Suprapubic skin (tissue), 3 donors: ENCODE measurements around the gene ZBTB4.

Source experiments
- EP300 ChIP-seq: sonication (generic); formaldehyde crosslinking; IDR thresholded peaks from one replicate; pipeline ENCODE4 v1.6.1; 2017; ENCODE audit warnings: antibody characterized with exemption
- POLR2A ChIP-seq, 2 donors: fragments of 450-650 bp; IDR thresholded peaks; one replicate each; pipeline ENCODE4 v1.6.1; 2017; ENCODE audit warnings: antibody characterized with exemption in 2 of 2, mild to moderate bottlenecking in 2 of 2, moderate library complexity in 2 of 2
- TF ChIP-seq, protein P1 (sequence below), 2 donors: fragments of 200-600 bp in 1 of 2; fragments of 450-650 bp in 1 of 2; sonication (generic) in 1 of 2; IDR thresholded peaks; one replicate each; pipeline ENCODE4 v1.5.1; 2016 to 2019; ENCODE audit warnings: antibody characterized with exemption in 2 of 2, mild to moderate bottlenecking in 1 of 2, moderate library complexity in 1 of 2

DNA sequence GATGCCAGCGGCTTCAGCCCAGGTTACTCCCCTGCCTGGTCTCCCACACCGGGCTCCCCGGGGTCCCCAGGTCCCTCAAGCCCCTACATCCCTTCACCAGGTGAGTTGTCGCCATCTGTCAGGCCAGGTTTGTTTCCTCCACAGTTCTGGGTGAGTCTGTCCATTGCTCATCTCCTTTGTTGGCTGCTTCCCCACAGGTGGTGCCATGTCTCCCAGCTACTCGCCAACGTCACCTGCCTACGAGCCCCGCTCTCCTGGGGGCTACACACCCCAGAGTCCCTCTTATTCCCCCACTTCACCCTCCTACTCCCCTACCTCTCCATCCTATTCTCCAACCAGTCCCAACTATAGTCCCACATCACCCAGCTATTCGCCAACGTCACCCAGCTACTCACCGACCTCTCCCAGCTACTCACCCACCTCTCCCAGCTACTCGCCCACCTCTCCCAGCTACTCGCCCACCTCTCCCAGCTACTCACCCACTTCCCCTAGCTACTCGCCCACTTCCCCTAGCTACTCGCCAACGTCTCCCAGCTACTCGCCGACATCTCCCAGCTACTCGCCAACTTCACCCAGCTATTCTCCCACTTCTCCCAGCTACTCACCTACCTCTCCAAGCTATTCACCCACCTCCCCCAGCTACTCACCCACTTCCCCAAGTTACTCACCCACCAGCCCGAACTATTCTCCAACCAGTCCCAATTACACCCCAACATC is 33.6 kb upstream of the ZBTB4 start:
- TF ChIP-seq, protein P1, sequence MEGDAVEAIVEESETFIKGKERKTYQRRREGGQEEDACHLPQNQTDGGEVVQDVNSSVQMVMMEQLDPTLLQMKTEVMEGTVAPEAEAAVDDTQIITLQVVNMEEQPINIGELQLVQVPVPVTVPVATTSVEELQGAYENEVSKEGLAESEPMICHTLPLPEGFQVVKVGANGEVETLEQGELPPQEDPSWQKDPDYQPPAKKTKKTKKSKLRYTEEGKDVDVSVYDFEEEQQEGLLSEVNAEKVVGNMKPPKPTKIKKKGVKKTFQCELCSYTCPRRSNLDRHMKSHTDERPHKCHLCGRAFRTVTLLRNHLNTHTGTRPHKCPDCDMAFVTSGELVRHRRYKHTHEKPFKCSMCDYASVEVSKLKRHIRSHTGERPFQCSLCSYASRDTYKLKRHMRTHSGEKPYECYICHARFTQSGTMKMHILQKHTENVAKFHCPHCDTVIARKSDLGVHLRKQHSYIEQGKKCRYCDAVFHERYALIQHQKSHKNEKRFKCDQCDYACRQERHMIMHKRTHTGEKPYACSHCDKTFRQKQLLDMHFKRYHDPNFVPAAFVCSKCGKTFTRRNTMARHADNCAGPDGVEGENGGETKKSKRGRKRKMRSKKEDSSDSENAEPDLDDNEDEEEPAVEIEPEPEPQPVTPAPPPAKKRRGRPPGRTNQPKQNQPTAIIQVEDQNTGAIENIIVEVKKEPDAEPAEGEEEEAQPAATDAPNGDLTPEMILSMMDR (IDR thresholded peaks at IDR 0.05), result no peak
- TF ChIP-seq EP300, result no peak
- TF ChIP-seq POLR2A (IDR thresholded peaks at IDR 0.05), result no peak
